ENCODE measurements around the gene POLR1F. TPM values are rescaled to one million over a fixed set of nuclear protein-coding genes. Genes with fewer than 3 reads are reported as not detected.

Gene POLR1F
- total RNA-seq, 4 donors from 2014 or later = 5.6 to 15.8 (median 12.1) TPM

DNA sequence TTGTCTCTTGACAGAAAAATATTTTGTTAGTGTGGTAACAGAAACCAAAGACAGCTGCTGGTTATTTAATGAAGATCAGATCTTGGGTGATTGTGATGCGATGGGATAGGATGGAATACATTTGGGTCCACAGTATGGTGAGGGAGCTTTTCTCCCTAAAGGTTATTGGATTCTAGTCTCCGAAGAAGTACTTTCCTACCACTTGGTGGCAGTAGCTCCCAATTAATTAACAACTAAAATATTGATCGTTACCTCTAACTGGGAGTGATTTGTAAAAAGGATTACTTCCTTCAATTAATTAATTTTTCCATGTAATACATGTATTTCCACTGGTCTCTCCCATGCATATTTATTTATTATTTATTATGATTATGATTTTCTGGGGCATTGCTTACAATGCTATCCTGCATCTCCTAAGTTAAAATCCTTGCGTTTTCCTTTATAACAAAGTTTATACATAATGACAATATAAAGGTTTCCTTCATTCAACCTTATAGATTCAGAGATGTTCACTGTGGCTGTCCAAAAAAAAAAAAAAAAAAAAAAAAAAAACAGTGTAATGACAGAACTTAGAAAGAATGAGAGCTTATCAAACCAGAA lies 39.0 kb upstream of the POLR1F start:
- intact Hi-C loops (cut with DNase I) = no loop called here
- no peak for DNase-seq

GRCh38 chr7:19744075-19744474 lies 35.2 kb upstream of the POLR1F start:
- no peak overlapping the region for H3K4me3 ChIP-seq
- intact Hi-C loops (cut with DNase I) = no loop called here
- H3K36me3 ChIP-seq = no peaks in the 10 kb centered on the region
- WGBS, 2 donors = 30 to 37% methylated on average over 1 of the region's 1 CpG
- H3K4me1 ChIP-seq = no peaks in the 10 kb centered on the region
- no peaks in the 10 kb centered on the region for H3K9me3 ChIP-seq
- TF ChIP-seq POLR2A (IDR thresholded peaks at IDR 0.05) (no peak), CTCF (IDR thresholded peaks at IDR 0.05) (no peak)
- DNase-seq = no peak
- no peak overlapping the region for H3K27ac ChIP-seq
- no peaks in the 10 kb centered on the region for H3K27me3 ChIP-seq

More for the DNA sequence above, 39.0 kb upstream of the POLR1F start:
- no peaks in the 10 kb centered on the region for H3K27me3 ChIP-seq
- H3K27ac ChIP-seq = no peak overlapping the region
- H3K36me3 ChIP-seq = no peaks in the 10 kb centered on the region
- 29 to 33% methylated on average over 4 of the region's 4 CpGs for WGBS, 2 donors
- H3K4me1 ChIP-seq = peaks cover 0 to 10% (median 0%) of the 10 kb centered on the region in 3 donors
- H3K9me3 ChIP-seq = no peaks in the 10 kb centered on the region
- TF ChIP-seq CTCF (IDR thresholded peaks at IDR 0.05) (peak in 4 of 6 experiments; percentile 40 to 58 (median 48)), POLR2A (IDR thresholded peaks at IDR 0.05) (no peak)
- H3K4me3 ChIP-seq = no peak overlapping the region

- no peak for DNase-seq
- 54 to 68% methylated on average over 3 of the region's 3 CpGs for WGBS, 2 donors
- H3K4me1 ChIP-seq = no peaks in the 10 kb centered on the region
- intact Hi-C loops (cut with DNase I) = no loop called here
- H3K27ac ChIP-seq = no peak overlapping the region
- H3K4me3 ChIP-seq = no peak overlapping the region
- no peaks in the 10 kb centered on the region for H3K36me3 ChIP-seq
- TF ChIP-seq POLR2A (IDR thresholded peaks at IDR 0.05) (no peak), CTCF (IDR thresholded peaks at IDR 0.05) (no peak)
- H3K9me3 ChIP-seq = no peaks in the 10 kb centered on the region
- H3K27me3 ChIP-seq = peaks cover 0 to 14% (median 0%) of the 10 kb centered on the region in 4 donors
Observed at GRCh38 chr7:19728716-19729115, 19.9 kb upstream of the POLR1F start.

DNA sequence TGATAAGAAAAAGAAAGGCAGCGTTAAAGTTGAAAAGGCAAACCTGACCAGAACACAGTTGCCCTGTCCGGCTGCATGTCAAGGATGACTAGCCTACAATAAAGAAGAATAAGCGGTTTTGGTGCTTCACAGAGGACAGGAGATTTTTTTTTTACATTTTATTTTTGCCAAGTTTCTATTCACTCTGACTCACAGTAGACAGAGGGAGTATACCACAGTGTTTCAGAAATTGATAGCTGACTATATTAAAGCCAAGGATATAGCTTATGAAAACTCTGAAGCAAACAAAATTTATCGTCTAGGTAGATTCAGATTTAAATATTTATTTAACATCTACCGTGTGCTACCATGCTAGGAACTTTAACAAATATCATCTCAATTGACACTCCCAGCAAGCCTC lies 16.9 kb upstream of the POLR1F start:
- WGBS, 2 donors = 68 to 71% methylated on average over 5 of the region's 5 CpGs
- no peaks in the 10 kb centered on the region for H3K36me3 ChIP-seq
- H3K4me3 ChIP-seq = no peak overlapping the region
- H3K27me3 ChIP-seq = peaks cover 0 to 10% (median 0%) of the 10 kb centered on the region in 4 donors
- no peak overlapping the region for H3K27ac ChIP-seq
- intact Hi-C loops (cut with DNase I) = no loop called here
- DNase-seq = no peak
- H3K4me1 ChIP-seq = no peaks in the 10 kb centered on the region
- no peak for TF ChIP-seq CTCF (IDR thresholded peaks at IDR 0.05)
- TF ChIP-seq POLR2A (IDR thresholded peaks at IDR 0.05) = no peak
- H3K9me3 ChIP-seq = no peaks in the 10 kb centered on the region

DNA sequence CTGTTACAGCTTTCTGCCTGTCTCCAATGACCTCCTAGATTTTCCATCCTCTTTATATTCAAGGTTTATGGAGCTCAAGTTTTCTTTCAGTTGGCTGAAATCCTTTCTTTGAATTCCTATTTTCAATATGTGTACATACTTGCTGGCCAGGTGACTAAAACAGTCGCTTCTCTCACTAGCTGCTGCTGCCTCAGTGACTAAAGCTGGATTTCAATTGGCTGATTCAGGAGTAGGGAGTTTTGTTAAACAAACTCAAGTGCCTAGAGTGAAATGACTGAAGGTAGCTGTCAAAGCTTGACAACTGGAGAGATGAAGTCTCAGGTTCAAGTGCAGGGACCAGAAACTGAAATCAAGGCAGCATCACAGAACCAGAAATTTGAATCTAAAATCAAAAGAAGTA lies 6.7 kb upstream of the POLR1F start:
- DNase-seq = no peak
- H3K4me1 ChIP-seq = no peaks in the 10 kb centered on the region
- H3K9me3 ChIP-seq = no peaks in the 10 kb centered on the region
- no peaks in the 10 kb centered on the region for H3K36me3 ChIP-seq
- intact Hi-C loops (cut with DNase I) = loop anchor here (10.0 kb wide), 1 partner anchor 879 kb away; no protein-coding TSS in a partner anchor
- no peak for TF ChIP-seq CTCF (IDR thresholded peaks at IDR 0.05)
- TF ChIP-seq POLR2A (IDR thresholded peaks at IDR 0.05) = no peak
- H3K27me3 ChIP-seq = no peaks in the 10 kb centered on the region
- WGBS, 2 donors = 32 to 33% methylated on average over 1 of the region's 1 CpG
- H3K4me3 ChIP-seq = no peak overlapping the region
- H3K27ac ChIP-seq = no peak overlapping the region

Data from esophagus squamous epithelium (tissue), 5 donors.